Measurements from ENCODE around the gene VMP1.
A peak's percentile ranks its signal among the peaks of the same experiment; 100 is the strongest.
"Not testable (repeated sequence)": the region's sequence is repeated elsewhere in the genome, so short reads cannot be mapped to it uniquely, and the experiment has no call there.

Gene VMP1

DNA sequence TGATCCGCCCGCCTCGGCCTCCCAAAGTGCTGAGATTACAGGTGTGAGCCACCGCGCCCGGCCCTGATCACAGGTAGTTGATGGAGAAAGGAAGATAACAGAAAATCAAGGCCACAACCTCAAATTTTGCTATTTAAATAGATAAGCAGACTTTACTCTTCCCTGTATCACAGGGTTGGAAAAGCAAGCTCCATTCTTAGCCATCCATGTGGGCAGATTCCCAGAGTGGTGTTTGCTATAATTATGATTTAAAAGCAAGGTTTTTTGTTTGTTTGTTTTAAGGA is 140.9 kb downstream of the VMP1 start:
- in situ Hi-C loops (cut with MboI; ENCODE audit: low pct_unique_long_range_greater_than_20kb, low sequenced_read_pairs), result no loop called here
- no peak for DNase-seq

DNA sequence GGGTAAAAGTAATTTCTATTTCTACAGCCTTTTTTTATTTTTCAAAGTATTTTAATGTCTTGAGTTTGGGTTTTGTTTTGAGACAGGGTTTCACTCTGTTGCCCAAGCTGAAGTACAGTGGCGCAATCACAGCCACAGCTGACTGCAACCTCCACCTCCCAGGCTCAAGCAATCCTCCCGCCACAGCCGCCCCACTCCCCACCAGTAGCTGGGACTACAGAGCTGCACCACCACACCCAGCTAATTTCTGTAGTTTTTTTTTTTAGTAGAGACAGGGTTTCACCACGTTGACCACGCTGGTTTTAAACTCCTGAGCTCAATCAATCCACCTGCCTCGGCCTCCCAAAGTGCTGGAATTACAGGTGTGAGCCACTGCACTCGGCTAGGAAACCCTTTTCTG is 141.3 kb downstream of the VMP1 start:
- in situ Hi-C loops (cut with MboI; ENCODE audit: low pct_unique_long_range_greater_than_20kb, low sequenced_read_pairs), result no loop called here
- DNase-seq, result peak; percentile 66

DNA sequence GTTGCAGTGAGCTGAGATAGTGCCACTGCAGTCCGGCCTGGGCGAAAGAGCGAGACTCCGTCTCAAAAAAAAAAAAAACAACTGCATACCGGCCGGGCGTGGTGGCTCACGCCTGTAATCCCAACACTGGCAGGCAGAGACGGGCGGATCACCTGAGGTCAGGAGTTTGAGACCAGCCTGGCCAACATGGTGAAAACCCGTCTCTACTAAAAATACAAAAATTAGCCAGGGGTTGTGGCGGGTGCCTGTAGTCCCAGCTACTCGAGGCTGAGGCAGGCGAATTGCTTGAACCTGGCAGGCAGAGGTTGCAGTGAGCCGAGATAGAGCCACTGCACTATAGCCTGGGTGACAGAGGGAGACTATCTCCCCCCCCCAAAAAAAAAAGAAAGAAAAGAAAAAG is 142.9 kb downstream of the VMP1 start:
- DNase-seq; in situ Hi-C loops (cut with MboI; ENCODE audit: low pct_unique_long_range_greater_than_20kb, low sequenced_read_pairs): not testable (repeated sequence)

DNA sequence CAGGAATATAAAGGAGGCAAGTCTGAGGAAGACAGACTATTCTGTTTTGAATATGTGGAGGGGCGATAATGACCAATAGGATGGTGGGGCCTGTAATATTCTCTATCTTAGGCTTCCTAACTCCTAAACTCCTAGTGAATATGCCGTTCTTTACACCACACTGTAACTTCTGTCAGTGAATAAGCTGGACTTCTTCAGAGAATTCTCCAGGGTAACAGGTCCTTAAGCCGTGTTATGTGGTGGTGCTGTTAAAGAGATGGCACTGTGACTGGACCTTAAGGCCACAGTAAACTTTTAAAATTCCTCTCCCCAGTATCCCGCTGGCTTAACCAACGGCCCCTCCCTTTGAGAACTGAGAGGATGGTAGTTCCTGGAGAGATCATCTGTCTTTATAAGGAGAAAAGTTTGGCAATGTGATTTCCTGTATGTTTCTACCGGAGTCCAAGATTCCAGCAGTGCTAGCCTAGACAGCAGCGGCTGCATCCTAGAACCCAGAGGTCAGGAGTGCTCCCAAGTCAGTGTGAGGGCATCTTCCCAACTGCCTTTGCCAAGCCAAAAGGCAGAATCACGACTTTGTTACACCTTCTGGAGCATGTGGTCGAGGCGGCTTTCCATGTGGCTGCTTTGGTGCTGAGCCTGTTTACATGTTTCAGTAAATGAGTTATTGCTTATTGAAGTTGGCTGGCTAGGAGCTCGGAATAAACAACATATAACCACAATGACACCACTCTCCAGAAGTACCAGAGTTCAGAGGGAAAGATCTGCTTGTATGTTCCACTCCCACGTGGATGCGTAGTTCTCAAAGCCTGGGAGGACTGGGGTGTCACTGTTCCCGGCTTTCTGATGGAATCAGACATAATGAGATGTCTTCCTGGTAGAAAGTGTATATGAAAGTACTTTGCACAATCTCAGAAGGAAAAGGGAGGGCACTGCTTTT is 144.3 kb downstream of the VMP1 start:
- in situ Hi-C loops (cut with MboI; ENCODE audit: low pct_unique_long_range_greater_than_20kb, low sequenced_read_pairs), result no loop called here
- DNase-seq, result no peak

DNA sequence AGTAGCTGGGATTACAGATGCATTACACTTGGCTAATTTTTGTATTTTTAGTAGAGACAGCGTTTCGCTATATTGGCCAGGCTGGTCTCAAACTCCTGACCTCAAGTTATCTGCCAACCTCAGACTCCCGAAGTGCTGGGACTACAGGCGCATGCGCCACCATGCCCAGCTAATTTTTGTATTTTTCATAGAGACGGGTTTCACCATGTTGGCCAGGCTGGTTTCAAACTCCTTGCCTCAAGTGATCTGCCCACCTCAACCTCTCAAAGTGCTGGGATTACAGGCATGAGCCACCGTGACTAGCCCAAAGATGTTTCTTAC is 145.4 kb downstream of the VMP1 start:
- DNase-seq; in situ Hi-C loops (cut with MboI; ENCODE audit: low pct_unique_long_range_greater_than_20kb, low sequenced_read_pairs): not testable (repeated sequence)

DNA sequence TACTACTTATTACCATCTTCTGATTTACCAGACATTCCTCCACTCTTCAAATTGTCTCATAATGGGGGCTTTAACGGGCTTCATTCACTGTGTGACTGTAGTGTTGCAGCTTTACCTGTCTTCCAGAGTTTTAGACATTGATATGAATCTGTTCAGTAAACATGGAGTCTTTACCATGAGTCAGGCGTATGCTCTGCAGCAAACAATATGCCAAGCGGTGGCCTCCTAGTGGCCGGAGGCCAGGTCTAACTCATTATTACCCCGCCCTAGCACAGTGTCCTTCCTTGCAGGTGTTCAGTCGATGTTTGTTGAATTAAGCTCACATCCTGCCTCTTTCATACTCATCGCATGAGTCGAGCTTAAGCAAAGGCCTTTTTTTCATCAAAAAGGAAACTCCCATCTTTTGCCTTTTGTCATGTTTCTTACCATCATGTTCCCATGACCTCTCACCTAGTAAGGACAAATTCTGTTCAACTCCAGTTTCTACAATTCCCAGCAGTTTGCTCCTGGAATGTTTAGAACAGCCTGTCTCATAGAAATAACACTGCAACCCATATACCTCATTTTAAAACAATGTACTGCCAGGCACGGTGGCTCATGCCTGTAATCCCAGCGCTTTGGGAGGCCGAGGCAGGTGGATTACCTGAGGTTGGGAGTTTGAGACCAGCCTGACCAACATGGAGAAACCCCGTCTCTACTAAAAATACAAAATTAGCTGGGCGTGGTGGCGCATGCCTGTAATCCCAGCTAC is 145.9 kb downstream of the VMP1 start:
- no peak for DNase-seq
- in situ Hi-C loops (cut with MboI; ENCODE audit: low pct_unique_long_range_greater_than_20kb, low sequenced_read_pairs), result no loop called here

DNA sequence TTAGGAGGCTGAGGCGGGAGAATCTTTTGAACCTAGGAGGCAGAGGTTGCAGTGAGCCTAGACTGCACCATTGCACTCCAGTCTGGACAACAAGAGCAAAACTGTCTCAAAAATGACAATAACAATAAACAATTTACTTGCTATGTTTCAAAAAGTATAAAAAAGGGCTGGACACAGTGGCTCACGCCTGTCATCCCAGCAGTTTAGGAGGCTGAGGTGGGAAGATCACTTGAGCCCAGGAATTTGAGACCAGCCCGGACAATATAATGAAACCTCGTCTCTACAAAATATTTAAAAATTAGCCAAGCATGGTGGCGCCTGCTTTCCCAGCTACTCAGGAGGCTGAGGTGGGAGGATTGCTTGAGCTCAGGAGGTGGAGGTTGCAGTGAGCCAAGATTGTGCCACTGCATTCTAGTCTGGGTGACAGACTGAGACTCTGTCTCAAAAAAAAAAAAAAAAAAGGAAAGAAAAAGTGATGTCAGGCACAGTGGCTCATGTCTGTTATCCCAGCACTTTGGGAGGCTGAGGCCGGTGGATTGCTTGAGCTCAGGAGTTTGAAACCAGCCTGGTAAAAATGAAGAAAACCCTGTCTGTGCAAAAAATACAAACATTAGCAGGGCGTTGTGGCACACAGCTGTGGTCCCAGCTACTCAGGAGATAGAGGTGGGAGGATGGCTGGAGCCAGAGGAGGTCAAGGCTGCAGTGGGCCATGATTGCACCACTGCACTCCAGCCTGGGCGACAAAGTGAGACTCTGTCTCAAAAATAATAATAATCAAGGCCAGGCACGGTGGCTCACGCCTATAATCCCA is 146.7 kb downstream of the VMP1 start:
- not testable (repeated sequence) for DNase-seq

DNA sequence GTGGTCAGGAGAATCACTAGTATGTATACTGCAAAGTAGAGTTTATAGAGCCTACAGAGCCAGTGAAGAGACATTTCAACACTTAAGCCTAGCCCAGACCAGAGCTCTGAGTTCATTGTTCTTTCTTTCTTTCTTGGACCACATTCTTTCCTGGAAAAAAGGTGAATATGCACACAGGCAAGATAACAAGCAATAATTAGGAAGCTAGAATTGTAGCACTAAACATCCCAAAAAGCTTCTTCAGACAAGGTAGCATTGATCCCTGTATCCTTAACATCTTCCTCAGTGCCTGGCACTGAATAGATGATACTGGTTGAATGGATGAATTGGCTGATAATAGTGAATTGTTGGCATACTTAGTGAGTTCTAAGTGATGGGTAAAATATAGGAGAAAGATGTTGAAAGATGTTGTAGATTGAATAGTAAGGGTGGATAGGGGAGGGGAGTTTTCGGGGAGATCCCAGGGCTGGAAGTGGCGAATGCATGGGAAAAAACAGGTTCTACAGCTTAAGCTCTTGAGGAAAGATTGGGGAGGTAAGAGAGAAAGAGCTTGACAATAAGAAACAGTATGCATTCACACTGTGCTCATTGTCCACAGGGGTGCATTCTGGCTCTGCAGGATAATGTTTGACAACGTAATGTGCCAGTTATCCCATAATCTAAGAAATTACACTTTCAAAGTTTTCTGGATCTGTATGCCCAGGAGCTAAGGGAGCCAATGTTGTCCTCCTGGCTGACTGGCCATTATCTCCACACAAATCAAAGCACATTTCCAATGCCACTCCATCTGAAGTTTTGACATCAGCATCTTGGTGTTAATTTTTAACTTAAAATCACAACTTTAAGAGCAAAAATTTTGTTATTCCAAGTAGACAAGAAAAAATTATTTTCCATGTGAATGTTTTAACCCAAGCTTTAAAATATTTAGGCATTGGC is 149.7 kb downstream of the VMP1 start:
- in situ Hi-C loops (cut with MboI; ENCODE audit: low pct_unique_long_range_greater_than_20kb, low sequenced_read_pairs), result no loop called here
- DNase-seq, result no peak

More for the DNA sequence above, 146.7 kb downstream of the VMP1 start:
- in situ Hi-C loops (cut with MboI; ENCODE audit: low pct_unique_long_range_greater_than_20kb, low sequenced_read_pairs), result not testable (repeated sequence)

DNA sequence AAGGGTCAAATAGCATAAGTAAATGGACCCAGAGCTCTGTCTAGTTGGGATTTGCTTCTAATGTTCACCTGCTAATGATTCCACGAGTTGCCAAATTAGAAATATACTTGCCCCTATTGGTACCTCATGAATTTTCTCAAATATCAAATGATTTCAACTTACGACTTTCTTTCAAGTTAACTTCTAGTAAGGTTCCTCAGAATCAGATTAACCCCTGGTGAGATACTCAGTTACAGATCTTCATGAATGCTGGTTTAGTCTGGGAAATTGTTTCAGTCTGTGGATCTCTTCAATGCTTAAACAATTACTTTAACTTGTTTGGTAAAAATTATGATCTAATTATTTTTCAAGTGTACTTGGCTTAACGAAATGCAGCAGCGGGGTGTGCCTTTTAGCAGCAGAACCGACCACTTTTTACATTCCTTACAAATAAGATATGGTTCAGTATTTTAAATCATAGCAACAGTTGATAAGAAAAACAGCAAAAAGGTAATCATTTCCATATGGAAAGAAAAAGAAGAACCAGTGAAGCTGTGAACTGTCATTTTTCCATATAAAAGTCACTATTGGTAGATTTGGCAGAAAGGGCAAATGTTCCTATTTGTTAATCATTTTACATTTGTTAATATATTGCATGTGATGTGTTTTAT is 150.8 kb downstream of the VMP1 start:
- in situ Hi-C loops (cut with MboI; ENCODE audit: low pct_unique_long_range_greater_than_20kb, low sequenced_read_pairs), result no loop called here
- no peak for DNase-seq

DNA sequence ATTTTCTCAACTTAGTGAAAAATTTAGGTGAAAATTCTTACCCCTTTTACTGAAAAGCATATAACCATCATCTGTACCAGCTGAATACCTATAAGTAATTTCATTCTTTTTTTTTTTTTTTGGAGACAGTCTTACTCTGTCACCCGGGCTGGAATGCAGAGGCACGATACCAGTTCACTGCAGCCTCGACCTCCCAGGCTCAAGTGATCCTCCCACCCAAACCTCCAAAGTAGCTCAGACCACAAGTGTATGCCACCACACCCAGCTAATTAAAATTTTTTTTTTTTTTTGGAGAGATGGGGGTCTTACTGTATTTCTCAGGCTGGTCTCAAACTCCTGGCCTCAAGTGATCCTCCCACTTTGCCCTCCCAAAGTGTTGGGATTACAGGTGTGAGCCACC is 151.5 kb downstream of the VMP1 start:
- in situ Hi-C loops (cut with MboI; ENCODE audit: low pct_unique_long_range_greater_than_20kb, low sequenced_read_pairs), result no loop called here
- DNase-seq, result no peak

DNA sequence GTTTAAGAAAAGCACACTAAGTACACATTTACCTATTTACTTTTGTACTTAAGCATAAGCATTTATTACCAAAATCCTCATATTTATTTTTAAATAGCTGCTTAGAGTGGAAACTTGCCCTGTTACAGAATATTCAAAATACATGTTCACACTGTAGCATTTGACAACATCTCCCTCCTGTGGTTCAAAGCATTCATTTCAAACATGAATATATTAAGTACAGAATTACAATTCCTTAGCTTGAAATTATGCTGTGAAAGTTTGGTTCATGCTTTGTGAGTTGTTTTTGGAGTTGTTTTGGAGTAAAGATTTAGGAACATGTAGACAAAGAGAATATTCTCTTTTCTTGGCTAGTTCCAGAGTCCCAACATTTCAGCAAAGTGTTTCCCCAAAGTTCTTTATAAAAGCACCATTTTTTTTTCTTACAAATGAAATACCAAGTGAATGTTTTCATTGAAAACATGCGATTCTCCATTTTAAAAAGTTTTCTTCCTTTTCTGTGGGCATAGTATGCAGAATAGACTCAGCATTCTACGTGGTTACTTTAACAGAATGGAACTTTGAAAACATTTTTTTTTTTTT is 152.1 kb downstream of the VMP1 start:
- in situ Hi-C loops (cut with MboI; ENCODE audit: low pct_unique_long_range_greater_than_20kb, low sequenced_read_pairs), result no loop called here
- DNase-seq, result peak; percentile 49

DNA sequence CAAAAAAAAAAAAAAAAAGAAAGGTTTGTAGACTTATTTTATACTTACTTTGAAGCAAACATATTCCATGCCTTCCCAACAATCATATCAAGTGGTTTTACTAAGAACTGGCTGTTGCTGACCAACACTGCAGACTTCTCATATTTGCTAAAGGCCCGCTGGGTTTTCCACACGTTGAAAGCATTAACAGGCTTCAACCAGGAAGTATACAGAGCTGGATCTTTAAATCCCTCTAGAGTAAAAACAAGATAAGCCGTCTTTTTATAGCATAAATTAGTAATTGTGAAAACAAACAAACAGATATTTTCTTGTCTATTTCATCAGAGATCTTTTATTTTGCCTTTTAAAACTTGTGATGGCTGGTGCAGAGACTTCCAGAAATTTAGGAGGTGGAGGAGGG is 156.2 kb downstream of the VMP1 start:
- in situ Hi-C loops (cut with MboI; ENCODE audit: low pct_unique_long_range_greater_than_20kb, low sequenced_read_pairs), result no loop called here
- DNase-seq, result no peak

DNA sequence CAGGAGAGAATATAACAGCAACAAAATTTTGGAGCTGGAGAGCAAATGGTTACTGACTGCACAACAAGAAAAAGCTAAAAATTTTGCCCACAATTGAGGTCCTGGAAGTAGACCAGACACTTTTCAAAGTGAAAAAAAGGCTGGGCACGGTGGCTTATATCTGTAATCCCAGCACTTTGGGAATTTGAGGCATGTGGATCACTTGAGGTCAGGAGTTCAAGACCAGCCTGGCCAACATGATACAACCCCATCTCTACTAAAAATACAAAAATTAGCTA is 162.4 kb downstream of the VMP1 start:
- in situ Hi-C loops (cut with MboI; ENCODE audit: low pct_unique_long_range_greater_than_20kb, low sequenced_read_pairs), result no loop called here
- DNase-seq, result no peak

DNA sequence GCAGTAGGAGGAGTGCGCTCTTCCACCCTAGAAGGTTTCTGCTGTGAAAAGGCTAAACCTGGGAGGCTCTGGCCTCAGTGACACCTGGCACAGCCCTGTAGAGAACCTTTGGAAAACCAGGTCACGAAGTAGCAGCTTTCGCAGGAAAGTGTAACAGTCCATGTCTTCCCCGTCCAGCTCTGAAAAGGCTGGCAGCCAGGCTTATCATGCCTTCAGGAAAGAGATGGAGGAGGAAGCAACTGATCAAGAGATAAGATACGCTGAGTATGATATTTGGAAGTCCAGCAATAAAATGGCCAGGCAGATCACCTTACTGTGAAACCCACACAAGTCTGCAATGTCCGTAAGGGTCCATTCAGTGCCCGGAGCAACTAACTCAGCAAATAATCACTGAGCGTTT is 163.0 kb downstream of the VMP1 start:
- in situ Hi-C loops (cut with MboI; ENCODE audit: low pct_unique_long_range_greater_than_20kb, low sequenced_read_pairs), result no loop called here

DNA sequence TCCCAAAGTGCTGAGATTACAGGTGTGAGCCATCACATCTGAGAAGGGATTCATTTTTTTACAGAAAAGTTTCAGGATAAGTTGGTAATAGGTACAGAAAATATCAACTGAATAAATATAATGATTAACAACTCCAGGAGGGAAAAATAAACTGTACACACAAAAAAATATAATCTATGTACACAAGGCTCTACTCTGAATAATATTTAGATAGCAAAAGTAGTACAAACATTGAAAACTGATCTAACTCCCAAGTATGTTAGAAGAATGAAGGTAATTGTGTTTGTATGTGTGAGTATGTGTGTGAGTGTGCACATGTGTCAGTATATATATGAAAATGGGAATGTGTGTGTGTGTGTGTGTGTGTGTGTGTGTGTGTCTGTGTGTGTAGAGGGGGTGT is 164.9 kb downstream of the VMP1 start:
- no peak for DNase-seq
- in situ Hi-C loops (cut with MboI; ENCODE audit: low pct_unique_long_range_greater_than_20kb, low sequenced_read_pairs), result no loop called here

More for the DNA sequence above, 163.0 kb downstream of the VMP1 start:
- no peak for DNase-seq

DNA sequence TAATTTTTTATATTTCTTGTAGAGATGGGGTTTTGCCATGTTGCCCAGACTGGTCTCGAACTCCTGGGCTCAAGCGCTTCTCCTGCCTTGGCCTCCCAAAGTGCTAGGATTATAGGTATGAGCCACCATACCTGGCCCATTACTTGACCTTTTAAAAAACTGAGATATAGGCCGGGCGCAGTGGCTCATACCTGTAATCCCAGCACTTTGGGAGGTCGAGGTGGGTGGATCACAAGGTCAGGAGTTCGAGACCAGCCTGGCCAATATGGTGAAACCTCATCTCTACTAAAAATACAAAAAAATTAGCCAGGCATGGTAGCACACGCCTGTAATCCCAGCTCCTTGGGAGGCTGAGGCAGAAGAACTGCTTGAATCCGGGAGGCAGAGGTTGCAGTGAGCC is 166.0 kb downstream of the VMP1 start:
- DNase-seq; in situ Hi-C loops (cut with MboI; ENCODE audit: low pct_unique_long_range_greater_than_20kb, low sequenced_read_pairs): not testable (repeated sequence)

DNA sequence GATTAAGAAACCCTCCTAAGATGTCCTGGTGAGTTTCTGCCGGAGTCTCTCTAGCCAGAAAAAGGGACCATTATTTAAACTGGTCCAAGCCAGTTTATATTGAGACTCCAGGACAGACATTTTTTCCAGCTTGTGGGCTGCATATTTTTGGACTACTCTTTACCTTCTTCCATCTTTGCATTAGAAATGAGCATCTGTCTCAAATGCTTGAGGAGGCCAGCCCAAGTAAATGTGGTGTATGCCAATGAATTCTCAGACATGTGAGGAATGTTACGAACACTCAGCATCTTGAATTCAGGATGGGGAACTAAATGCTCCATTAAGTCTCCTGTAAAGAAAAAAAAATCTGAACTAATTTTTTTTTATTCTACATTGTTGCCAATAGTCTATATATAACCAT is 166.9 kb downstream of the VMP1 start:
- in situ Hi-C loops (cut with MboI; ENCODE audit: low pct_unique_long_range_greater_than_20kb, low sequenced_read_pairs), result no loop called here
- DNase-seq, result no peak

DNA sequence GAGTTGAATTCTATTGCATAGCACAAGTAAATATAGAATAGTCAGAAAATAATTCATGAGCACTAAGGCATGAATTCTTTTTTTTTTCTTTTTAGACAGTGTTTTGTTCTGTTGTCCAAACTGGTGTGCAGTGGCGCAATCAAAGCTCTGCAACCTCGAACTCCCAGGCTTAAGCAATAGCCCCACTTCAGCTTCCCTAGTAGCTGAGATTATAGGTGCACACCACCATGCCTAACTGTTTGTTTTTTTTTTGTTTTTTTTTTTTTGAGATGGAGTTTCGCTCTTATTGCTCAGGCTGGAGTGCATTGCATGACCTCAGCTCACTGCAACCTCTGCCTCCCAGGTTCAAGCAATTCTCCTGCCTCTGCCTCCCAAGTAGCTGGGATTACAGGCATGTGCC is 168.7 kb downstream of the VMP1 start:
- DNase-seq, result no peak
- in situ Hi-C loops (cut with MboI; ENCODE audit: low pct_unique_long_range_greater_than_20kb, low sequenced_read_pairs), result no loop called here

Measured in KBM-7 (cell line).